H1 (cell line): ENCODE data around the gene MTMR1.

Experiments
- POLR2A ChIP-seq, 2 experiments: IDR thresholded peaks; 1 replicate in 1 of 2; 2 replicates in 1 of 2; pipeline ENCODE4 v1.6.1; 2011; ENCODE audit warnings: low read depth in 2 of 2, low read length in 2 of 2, mild to moderate bottlenecking in 2 of 2; ENCODE audit errors: control extremely low read depth in 1 of 2
- YY1 ChIP-seq: IDR thresholded peaks from 2 replicates; pipeline ENCODE4 v1.6.1; 2011; ENCODE audit warnings: low read depth, mild to moderate bottlenecking, low read length

DNA sequence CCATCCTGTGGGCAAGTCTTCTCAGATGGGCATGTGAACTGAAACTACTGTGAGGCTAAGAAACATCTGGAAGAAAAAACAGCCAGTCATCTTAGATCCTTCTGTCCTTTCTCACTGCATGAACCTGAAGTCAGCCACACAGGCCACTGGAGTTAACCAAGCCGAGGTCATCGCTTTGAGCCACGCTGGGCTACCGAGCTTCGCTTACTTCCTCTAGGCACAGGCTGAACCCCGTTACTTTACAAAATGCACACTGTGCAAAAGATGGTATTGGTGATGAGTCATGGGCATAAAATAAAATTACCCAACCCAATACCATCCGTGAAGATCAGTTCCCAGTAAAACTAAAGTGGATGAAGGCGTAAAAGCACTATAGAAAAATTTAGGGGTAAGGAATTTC lies 86.2 kb downstream of the MTMR1 start:
- TF ChIP-seq YY1, result no peak
- no peak for TF ChIP-seq POLR2A (IDR thresholded peaks at IDR 0.05; ENCODE audit: control extremely low read depth in 1 of 2, low read depth in 2 of 2, low read length in 2 of 2)
